C4-2B (cell line): ENCODE data around the gene ZSCAN18.

Source experiments
- CTCF ChIP-seq: fragments of 450-650 bp; conservative IDR thresholded peaks from 2 replicates; pipeline ENCODE4 v1.5.1; 2017; ENCODE audit warnings: mild to moderate bottlenecking
- ZFX ChIP-seq: fragments of 450-650 bp; IDR thresholded peaks from 2 replicates; pipeline ENCODE4 v1.6.1; 2017

DNA sequence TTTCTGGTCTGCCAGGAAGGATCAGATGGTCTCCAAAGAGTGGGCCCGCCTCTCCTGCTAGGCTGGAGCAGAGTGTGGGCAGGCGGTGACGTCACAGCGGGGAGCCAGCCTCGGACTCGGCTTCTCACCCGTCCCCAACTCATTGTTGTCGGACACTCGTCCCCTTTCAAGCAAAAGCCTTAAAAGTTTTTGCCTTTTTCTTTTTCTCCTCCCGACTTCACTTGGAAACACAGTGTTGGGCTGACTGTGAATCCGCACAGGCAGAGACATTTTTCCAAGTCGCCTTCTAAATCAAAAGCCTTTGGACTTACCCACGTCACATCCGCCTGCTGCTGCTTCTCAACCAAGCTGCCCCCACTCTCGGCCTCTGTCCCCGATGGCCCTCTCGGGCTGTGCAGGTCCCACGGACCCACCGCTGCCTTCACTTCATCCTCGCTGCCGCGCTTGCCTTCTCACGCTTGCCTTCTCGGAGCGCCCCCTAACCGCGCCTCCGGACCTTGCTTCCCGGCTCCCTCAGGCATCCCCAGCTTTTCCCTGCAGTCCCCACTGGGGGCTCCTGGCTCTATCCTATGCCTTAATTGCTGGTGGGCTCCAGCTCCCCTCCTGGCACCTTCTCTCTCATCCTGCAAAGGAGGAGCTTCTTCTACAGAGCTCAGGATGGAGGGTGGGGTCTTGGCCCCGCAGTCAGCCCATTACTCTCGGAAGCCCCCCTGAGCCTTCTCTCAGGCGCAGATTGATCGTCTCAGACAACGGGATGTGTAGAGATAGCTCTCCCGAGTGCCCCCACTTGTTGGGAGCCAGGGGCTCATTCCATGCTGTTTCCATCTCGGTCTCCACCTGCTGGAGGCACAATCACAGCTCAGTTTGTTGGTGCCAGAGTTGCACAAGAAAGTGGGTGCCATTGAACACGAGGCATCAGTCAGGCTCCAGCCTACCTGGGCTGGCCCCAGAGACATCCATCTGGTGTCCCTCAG lies 42.8 kb downstream of the ZSCAN18 start:
- TF ChIP-seq CTCF (no peak), ZFX (no peak)
